SK-N-MC (cell line): ENCODE measurements around the gene CCDC57.

ENCODE experiments used
- EZH2 ChIP-seq: fragments of 200-600 bp; sonication (generic); IDR thresholded peaks from one replicate; pipeline ENCODE4 v1.6.1; 2017; ENCODE audit warnings: antibody characterized with exemption
- FOXP2 ChIP-seq: optimal IDR thresholded peaks from 2 replicates; pipeline ENCODE3; 2011; ENCODE audit warnings: mild to moderate bottlenecking, moderate library complexity; ENCODE audit not compliant: insufficient read depth; ENCODE audit errors: extremely low read length, control extremely low read depth
- POLR2AphosphoS5 ChIP-seq: IDR thresholded peaks from 2 replicates; pipeline ENCODE4 v1.6.1; 2012; ENCODE audit warnings: mild to moderate bottlenecking, low read depth, low read length, borderline replicate concordance

GRCh38 chr17:82172486-82173160, 40.0 kb downstream of the CCDC57 start:
- TF ChIP-seq EZH2 (no peak), POLR2AphosphoS5 (no peak), FOXP2 (no peak)
